ENCODE results near the gene PIGH.
"Not testable (repeated sequence)": the region's sequence is repeated elsewhere in the genome, so short reads cannot be mapped to it uniquely, and the experiment has no call there.

DNA sequence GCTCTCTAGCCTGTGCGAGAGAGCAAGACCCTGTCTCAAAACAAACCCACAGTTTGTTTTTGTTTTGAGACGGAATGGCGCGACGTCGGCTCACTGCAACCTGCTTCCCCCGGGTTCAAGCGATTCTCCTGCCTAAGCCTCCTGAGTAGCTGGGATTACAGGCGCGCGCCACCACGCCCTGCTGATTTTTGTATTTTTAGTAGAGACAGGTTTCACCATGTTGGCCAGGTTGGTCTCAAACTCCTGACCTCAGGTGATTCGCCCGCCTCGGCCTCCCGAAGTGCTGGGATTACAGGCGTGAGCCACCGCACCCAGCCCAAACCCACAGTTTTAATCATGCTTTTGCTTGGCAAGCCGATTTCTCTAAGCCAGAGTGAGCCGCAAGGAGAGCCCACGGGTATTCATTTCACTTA is 500 bp upstream of the PIGH start:
- not testable (repeated sequence) for TF ChIP-seq POLR2A, CTCF (IDR thresholded peaks at IDR 0.05)

Measured in right lobe of liver (tissue), 4 donors.